ENCODE measurements around the gene FRS2.

DNA sequence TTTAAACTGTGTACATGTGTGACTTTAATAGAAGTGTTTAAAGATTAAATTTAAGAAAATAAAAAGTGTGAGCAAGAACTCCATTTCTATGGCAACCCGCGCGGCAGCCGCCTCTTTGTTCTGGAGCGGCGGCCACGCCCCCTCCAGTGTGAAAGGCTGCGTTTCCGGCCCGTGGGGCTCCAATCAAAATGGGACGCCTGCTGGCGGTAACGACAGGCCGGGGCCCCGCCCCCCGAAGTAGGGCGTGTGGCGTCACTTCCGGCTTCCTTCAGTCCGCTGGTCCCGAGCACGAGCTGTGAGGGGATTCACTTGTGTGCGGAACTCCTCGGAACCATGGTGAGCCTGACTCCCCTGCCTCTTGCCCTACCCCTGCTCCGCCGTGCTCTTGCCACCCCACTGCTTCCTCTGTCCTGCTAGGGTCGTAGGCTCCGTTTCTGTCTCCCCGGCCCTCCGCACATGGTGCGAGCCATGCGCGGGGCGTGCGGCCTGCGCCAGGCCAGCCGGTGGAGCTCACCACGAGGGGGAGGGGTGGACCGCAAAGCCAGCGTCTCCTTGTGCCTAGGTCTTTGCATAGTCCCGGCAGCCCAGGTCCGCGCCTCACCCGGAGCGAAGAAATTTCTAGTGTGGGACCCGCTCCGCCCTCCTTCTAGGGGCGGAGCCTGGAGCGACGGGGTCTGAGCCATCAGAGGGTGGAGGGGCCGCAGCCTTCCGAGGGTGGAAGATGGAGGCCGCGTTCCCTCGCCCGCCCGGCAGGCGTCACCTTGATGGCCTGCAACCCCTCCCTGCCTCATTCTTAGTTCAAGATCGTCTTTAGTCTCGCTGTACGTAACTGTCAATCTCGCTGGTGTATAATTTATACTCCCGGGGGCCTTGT lies 115.2 kb downstream of the FRS2 start, which contains the start of gene CCT2:
- TF ChIP-seq, protein P1, sequence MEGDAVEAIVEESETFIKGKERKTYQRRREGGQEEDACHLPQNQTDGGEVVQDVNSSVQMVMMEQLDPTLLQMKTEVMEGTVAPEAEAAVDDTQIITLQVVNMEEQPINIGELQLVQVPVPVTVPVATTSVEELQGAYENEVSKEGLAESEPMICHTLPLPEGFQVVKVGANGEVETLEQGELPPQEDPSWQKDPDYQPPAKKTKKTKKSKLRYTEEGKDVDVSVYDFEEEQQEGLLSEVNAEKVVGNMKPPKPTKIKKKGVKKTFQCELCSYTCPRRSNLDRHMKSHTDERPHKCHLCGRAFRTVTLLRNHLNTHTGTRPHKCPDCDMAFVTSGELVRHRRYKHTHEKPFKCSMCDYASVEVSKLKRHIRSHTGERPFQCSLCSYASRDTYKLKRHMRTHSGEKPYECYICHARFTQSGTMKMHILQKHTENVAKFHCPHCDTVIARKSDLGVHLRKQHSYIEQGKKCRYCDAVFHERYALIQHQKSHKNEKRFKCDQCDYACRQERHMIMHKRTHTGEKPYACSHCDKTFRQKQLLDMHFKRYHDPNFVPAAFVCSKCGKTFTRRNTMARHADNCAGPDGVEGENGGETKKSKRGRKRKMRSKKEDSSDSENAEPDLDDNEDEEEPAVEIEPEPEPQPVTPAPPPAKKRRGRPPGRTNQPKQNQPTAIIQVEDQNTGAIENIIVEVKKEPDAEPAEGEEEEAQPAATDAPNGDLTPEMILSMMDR (IDR thresholded peaks at IDR 0.05; ENCODE audit: low read length): peak; percentile 36
- TF ChIP-seq EZH2 (optimal IDR thresholded peaks at IDR 0.05; ENCODE audit: low read depth, low read length): no peak
- TF ChIP-seq EZH2phosphoT487 (IDR thresholded peaks at IDR 0.05; ENCODE audit: low read length): no peak

Data from MM.1S (cell line).